Neutrophil (primary cell): ENCODE measurements around the gene NLRP6.

Source experiments
- H3K27ac ChIP-seq: fragments of 200-600 bp; sonication (generic); 2 replicates; pipeline ENCODE4 v1.5.1; 2016; ENCODE audit warnings: mild to moderate bottlenecking, moderate library complexity
- H3K27me3 ChIP-seq: fragments of 200-600 bp; sonication (generic); 2 replicates; pipeline ENCODE4 v1.6.0; 2016; ENCODE audit warnings: mild to moderate bottlenecking
- H3K36me3 ChIP-seq: fragments of 200-600 bp; sonication (generic); 2 replicates; pipeline ENCODE4 v1.5.1; 2017
- H3K4me1 ChIP-seq, 2 experiments: fragments of 200-600 bp in 1 of 2; sonication (generic) in 1 of 2; 1 replicate in 1 of 2; 2 replicates in 1 of 2; pipeline versions ENCODE4 v1.5.1 to v1.6.1; 2013 to 2016; ENCODE audit warnings: low read depth in 1 of 2, low read length in 1 of 2, mild to moderate bottlenecking in 1 of 2, moderate library complexity in 1 of 2; ENCODE audit not compliant: control insufficient read depth in 1 of 2, insufficient read depth in 1 of 2
- H3K4me3 ChIP-seq, 2 experiments: fragments of 200-600 bp in 1 of 2; sonication (generic) in 1 of 2; 1 replicate in 1 of 2; 2 replicates in 1 of 2; pipeline ENCODE4 v1.5.1; 2013 to 2016; ENCODE audit warnings: low read depth in 1 of 2, low read length in 1 of 2, mild to moderate bottlenecking in 1 of 2, moderate library complexity in 1 of 2
- H3K9me3 ChIP-seq: fragments of 200-600 bp; sonication (generic); 2 replicates; pipeline ENCODE4 v1.5.1; 2016
- CTCF ChIP-seq: fragments of 200-600 bp; sonication (generic); IDR thresholded peaks from 2 replicates; pipeline ENCODE4 v1.5.1; 2016; ENCODE audit warnings: antibody characterized with exemption

The NLRP6 gene

GRCh38 chr11:289398-289711 lies 11.1 kb downstream of the NLRP6 start:
- no peaks in the 10 kb centered on the region for H3K9me3 ChIP-seq
- peak overlapping the region; percentile 71 to 87 for H3K4me3 ChIP-seq
- peak overlapping the region; percentile 86 for H3K27ac ChIP-seq
- peaks cover 21 to 34% of the 10 kb centered on the region in 2 experiments for H3K4me1 ChIP-seq
- peaks cover 61% of the 10 kb centered on the region for H3K27me3 ChIP-seq
- TF ChIP-seq CTCF: no peak
- peaks cover 48% of the 10 kb centered on the region for H3K36me3 ChIP-seq

DNA sequence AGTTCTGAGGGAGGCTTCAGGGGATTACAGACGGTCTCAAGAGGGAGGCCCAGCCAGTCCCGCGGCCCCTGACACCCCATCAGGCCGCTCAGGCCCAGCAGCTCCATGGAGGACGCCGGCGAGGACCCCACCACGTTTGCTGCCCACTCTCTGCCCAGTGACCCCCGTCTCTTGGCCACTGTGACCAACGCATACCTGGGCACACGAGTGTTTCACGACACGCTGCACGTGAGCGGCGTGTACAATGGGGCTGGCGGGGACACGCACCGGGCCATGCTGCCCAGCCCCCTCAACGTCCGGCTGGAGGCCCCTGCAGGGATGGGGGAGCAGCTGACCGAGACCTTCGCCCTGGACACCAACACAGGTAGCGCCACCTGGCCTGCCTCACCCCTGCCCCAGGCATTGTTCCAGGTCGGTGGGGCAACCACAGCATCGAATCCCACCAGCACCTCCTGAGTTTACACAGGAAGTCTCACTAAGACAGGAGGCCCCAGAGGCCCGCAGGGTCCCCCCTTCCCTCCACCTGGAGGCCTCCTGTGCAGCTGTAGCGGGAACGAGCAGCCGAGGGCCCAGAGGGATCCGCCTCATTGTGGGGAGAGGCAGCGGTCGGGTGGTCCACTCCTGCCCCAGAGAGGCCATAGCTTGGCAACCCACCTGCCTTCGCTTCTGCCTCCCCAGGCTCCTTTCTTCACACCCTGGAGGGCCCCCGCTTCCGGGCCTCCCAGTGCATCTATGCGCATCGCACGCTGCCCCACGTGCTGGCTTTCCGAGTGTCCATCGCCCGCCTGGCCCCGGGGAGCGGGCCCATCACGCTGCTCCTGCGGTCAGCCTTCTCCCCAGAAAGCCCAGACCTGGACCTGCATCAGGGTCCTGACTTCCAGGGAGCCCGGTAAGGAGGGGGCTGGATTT lies 11.8 kb downstream of the NLRP6 start:
- H3K4me3 ChIP-seq: peak overlapping the region; percentile 71 to 87
- H3K27ac ChIP-seq: peak overlapping the region; percentile 86
- TF ChIP-seq CTCF: no peak
- H3K9me3 ChIP-seq: no peaks in the 10 kb centered on the region
- H3K36me3 ChIP-seq: peaks cover 48% of the 10 kb centered on the region
- H3K4me1 ChIP-seq: peaks cover 19 to 34% of the 10 kb centered on the region in 2 experiments
- peaks cover 56% of the 10 kb centered on the region for H3K27me3 ChIP-seq

GRCh38 chr11:290621-291231 lies 12.5 kb downstream of the NLRP6 start:
- Histone ChIP-seq H3K27me3 (peaks cover 49% of the 10 kb centered on the region), H3K4me1 (peaks cover 19 to 34% of the 10 kb centered on the region in 2 experiments), H3K27ac (no peak overlapping the region), H3K4me3 (peak overlapping the region; percentile 71 to 87), H3K9me3 (no peaks in the 10 kb centered on the region), H3K36me3 (peaks cover 41% of the 10 kb centered on the region)
- no peak for TF ChIP-seq CTCF

- Histone ChIP-seq H3K27me3 (peaks cover 49% of the 10 kb centered on the region), H3K27ac (no peak overlapping the region), H3K9me3 (no peaks in the 10 kb centered on the region), H3K4me1 (peaks cover 19 to 34% of the 10 kb centered on the region in 2 experiments), H3K36me3 (peaks cover 37% of the 10 kb centered on the region), H3K4me3 (no peak overlapping the region)
- no peak for TF ChIP-seq CTCF
These were observed 13.3 kb downstream of the NLRP6 start for GRCh38 chr11:291281-292210.
